Measurements from ENCODE around the gene POC1B. TPM values are rescaled to one million over a fixed set of nuclear protein-coding genes. Genes with fewer than 3 reads are reported as not detected.

Gene POC1B
- total RNA-seq, 1 experiment from 2014 or later: 40.3 TPM

DNA sequence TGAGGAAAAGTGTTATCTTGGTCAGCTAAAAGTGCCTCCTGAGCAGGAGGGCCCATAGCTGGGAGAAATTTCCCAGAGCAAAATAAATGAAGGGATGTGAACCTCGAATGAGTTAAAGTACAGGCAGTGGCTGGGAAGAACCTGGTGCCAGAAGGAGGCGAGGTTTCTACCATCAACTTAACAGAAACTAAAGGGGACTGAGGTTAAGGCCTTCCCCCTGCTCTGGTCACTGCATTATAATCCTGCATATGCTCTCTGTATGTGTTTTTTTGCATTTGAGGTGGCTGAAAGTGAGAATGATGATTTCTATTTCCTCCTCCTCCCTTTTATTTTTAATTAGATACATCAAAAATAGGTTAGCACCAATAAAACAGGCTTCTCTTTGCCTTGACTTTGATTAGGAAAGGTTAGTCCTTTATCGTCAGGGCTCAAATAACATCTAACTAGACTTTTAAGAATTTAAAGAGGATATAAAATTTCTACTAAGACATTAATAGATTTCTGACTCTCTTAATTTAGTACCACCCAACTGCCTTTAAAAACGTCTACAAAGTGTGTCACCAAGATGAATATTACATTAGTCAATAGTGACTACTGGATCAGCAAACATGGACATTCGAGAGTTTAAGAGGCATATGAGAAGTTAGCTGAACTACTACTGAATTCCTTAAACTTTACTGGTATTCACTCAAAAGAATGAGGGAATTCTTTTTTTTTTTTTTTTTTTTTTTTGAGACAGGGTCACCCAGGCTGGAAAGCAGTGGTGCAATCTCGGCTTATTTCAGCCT is 50.5 kb downstream of the POC1B start:
- peaks cover 7% of the 10 kb centered on the region for H3K36me3 Mint-ChIP-seq (ENCODE audit: insufficient read depth, unreplicated experiment)
- CTCF ChIA-PET: interaction anchor here (0.5 to 0.7 kb wide), 2 partner anchors 13 to 16 kb away, joined by 3 to 6 read pairs; no protein-coding TSS in a partner anchor
- H3K9me3 Mint-ChIP-seq (ENCODE audit: low read depth, unreplicated experiment): no peaks in the 10 kb centered on the region
- no peak overlapping the region for H3K27ac Mint-ChIP-seq (ENCODE audit: unreplicated experiment)
- H3K4me3 Mint-ChIP-seq (ENCODE audit: low read depth, unreplicated experiment): no peak overlapping the region
- no TSS peak for BruUV-seq (replicated peaks)
- peaks cover 41% of the 10 kb centered on the region for H3K4me1 Mint-ChIP-seq (ENCODE audit: low read depth, unreplicated experiment)
- no peak for DNase-seq
- intact Hi-C loops (cut with micrococcal nuclease; ENCODE audit: unreplicated experiment): loop anchor here (2.0 to 10.0 kb wide), 2 partner anchors 17 to 1361 kb away; no protein-coding TSS in a partner anchor
- TF ChIP-seq, protein P1, sequence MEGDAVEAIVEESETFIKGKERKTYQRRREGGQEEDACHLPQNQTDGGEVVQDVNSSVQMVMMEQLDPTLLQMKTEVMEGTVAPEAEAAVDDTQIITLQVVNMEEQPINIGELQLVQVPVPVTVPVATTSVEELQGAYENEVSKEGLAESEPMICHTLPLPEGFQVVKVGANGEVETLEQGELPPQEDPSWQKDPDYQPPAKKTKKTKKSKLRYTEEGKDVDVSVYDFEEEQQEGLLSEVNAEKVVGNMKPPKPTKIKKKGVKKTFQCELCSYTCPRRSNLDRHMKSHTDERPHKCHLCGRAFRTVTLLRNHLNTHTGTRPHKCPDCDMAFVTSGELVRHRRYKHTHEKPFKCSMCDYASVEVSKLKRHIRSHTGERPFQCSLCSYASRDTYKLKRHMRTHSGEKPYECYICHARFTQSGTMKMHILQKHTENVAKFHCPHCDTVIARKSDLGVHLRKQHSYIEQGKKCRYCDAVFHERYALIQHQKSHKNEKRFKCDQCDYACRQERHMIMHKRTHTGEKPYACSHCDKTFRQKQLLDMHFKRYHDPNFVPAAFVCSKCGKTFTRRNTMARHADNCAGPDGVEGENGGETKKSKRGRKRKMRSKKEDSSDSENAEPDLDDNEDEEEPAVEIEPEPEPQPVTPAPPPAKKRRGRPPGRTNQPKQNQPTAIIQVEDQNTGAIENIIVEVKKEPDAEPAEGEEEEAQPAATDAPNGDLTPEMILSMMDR (IDR thresholded peaks at IDR 0.05; ENCODE audit: unreplicated experiment): no peak
- no peaks in the 10 kb centered on the region for H3K27me3 Mint-ChIP-seq (ENCODE audit: unreplicated experiment)

DNA sequence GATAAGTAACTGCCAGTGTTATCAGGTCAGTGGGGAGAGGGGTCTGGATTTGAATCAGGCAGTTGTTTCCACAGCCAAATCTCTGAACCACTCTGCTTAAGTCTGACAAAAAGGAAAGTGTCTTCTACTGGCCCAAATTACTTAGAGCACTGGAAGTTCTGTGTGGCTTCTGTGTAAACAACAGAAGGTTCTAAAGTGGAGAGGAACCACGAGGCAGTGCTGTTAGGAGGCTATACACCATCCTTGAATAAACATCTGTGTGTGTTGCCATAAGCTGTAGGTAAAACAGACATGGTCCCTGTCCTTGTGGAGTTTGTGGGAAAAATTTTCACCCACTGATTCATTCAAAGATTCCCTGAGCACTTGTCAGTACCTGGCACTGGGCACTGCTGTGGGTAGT is 51.2 kb downstream of the POC1B start:
- Mint-ChIP-seq H3K4me1 (ENCODE audit: low read depth, unreplicated experiment) (peaks cover 43% of the 10 kb centered on the region), H3K9me3 (ENCODE audit: low read depth, unreplicated experiment) (no peaks in the 10 kb centered on the region), H3K4me3 (ENCODE audit: low read depth, unreplicated experiment) (no peak overlapping the region), H3K36me3 (ENCODE audit: insufficient read depth, unreplicated experiment) (peaks cover 7% of the 10 kb centered on the region), H3K27me3 (ENCODE audit: unreplicated experiment) (no peaks in the 10 kb centered on the region), H3K27ac (ENCODE audit: unreplicated experiment) (no peak overlapping the region)
- intact Hi-C loops (cut with micrococcal nuclease; ENCODE audit: unreplicated experiment): loop anchor here (2.0 to 10.0 kb wide), 4 partner anchors 18 to 1360 kb away; partner anchors contain the start of gene ATP2B1
- BruUV-seq (replicated peaks): no TSS peak
- CTCF ChIA-PET: interaction anchor here (0.5 to 1.2 kb wide), 3 partner anchors 17 to 159 kb away, joined by 3 to 4 read pairs (median 3); no protein-coding TSS in a partner anchor
- no peak for DNase-seq
- TF ChIP-seq, protein P1 (IDR thresholded peaks at IDR 0.05; ENCODE audit: unreplicated experiment): no peak

DNA sequence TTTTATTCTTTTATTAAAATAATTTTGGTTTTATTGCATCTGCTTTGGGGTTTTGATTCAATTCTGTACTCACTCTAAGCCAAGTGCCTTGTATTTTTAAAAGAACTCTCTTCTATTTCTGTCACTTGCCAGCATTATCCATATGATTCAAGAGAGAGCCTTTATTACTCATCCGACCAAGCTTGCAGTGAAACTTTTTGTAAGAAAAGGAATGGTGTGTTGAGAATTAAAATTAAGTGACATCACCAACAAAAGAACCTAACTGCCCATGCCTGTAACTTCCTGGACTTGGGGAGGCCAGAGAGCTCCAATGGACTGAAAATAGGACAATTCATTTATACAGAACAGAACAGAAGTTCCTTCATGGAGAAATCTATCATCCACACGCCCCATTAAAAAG is 53.3 kb downstream of the POC1B start:
- Mint-ChIP-seq H3K27ac (ENCODE audit: unreplicated experiment) (peak overlapping the region; percentile 17), H3K27me3 (ENCODE audit: unreplicated experiment) (no peaks in the 10 kb centered on the region), H3K4me3 (ENCODE audit: low read depth, unreplicated experiment) (no peak overlapping the region), H3K36me3 (ENCODE audit: insufficient read depth, unreplicated experiment) (peaks cover 11% of the 10 kb centered on the region), H3K4me1 (ENCODE audit: low read depth, unreplicated experiment) (peaks cover 59% of the 10 kb centered on the region), H3K9me3 (ENCODE audit: low read depth, unreplicated experiment) (no peaks in the 10 kb centered on the region)
- BruUV-seq (replicated peaks): no TSS peak
- TF ChIP-seq, protein P1 (IDR thresholded peaks at IDR 0.05; ENCODE audit: unreplicated experiment): no peak
- CTCF ChIA-PET: no interaction called here
- no peak for DNase-seq
- intact Hi-C loops (cut with micrococcal nuclease; ENCODE audit: unreplicated experiment): loop anchor here (5.0 to 10.0 kb wide), 3 partner anchors 35 to 1358 kb away; partner anchors contain the start of gene ATP2B1

DNA sequence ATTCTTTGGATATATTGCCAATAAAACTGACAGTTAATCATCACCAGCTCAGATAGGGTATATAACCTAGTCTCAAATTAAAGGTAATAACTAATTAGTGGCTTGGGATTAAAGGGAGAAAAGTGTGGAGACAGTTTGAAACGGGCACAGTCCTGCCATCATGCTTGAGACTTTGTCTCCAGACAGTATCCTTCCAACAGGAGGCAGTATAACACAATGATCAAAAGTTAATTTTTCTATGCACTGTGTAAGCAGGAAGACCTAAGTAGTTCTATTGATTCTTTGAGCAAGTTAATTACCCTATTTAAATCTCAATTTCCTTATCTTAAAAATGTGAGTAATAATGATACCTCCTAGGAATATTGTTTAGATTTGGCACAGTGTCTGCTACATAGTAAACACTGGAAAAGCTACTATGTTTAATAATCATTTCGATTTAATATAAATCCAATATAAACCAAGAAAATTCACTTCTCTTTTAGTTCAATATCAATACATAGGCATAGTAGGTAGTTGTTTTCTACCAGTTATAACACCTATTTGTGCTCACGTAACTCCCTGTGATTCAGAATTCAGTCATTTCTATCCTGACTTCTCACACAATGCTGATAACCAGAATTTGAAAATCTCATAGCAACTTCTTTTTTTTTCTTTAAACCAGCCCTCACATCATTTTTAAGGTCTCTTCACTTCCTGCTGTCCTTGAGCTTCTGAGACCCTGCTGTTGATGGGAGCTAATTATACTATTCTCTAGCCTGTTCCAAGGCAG is 54.9 kb downstream of the POC1B start:
- no TSS peak for BruUV-seq (replicated peaks)
- Mint-ChIP-seq H3K27me3 (ENCODE audit: unreplicated experiment) (no peaks in the 10 kb centered on the region), H3K27ac (ENCODE audit: unreplicated experiment) (peak overlapping the region; percentile 80), H3K36me3 (ENCODE audit: insufficient read depth, unreplicated experiment) (peaks cover 11% of the 10 kb centered on the region), H3K4me3 (ENCODE audit: low read depth, unreplicated experiment) (no peak overlapping the region), H3K4me1 (ENCODE audit: low read depth, unreplicated experiment) (peaks cover 56% of the 10 kb centered on the region), H3K9me3 (ENCODE audit: low read depth, unreplicated experiment) (no peaks in the 10 kb centered on the region)
- CTCF ChIA-PET: interaction anchor here (1.3 to 2.3 kb wide), 4 partner anchors 12 to 452 kb away, joined by 3 to 11 read pairs (median 5); partner anchors contain the start of gene GALNT4
- DNase-seq: peak; percentile 36
- intact Hi-C loops (cut with micrococcal nuclease; ENCODE audit: unreplicated experiment): loop anchor here (1.0 to 10.0 kb wide), 5 partner anchors 36 to 1356 kb away; partner anchors contain the start of genes ATP2B1 and GALNT4
- TF ChIP-seq, protein P1 (IDR thresholded peaks at IDR 0.05; ENCODE audit: unreplicated experiment): peak; percentile 67
